PC-9 (cell line): ENCODE data around the gene TTC39B.

Source experiments
- CTCF ChIP-seq: fragments of 200-600 bp; sonication (generic); conservative IDR thresholded peaks from 2 replicates; pipeline ENCODE4 v1.6.1; 2017; ENCODE audit warnings: mixed run types, antibody characterized with exemption, mild to moderate bottlenecking, moderate library complexity
- EZH2 ChIP-seq: fragments of 200-600 bp; sonication (generic); IDR thresholded peaks from 2 replicates; pipeline ENCODE4 v1.8.0; 2017; ENCODE audit warnings: antibody characterized with exemption, low read depth

GRCh38 chr9:15229409-15229808, 77.6 kb downstream of the TTC39B start:
- TF ChIP-seq CTCF = no peak
- no peak for TF ChIP-seq EZH2
